ENCODE data around the gene MTRF1.

MTRF1 gene

DNA sequence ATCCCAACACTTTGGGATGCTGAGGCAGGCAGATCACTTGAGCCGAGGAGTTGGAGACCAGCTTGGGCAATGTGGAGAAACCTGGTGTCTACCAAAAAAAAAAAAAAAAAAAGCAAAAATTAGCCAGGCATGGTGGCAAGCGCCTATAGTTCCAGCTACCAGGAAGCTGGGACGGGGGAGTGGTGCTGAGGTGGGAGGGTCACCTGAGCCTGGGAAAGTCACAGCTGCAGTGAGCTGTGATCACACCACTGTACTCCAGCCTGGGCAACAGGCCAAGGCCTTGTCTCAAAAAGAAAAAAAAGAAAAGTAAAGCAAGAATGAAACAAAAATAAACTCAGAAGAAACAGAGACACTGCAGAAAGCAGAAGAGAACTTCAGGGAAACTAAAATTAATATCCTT is 31.6 kb downstream of the MTRF1 start:
- no peak for FAIRE-seq
- no peak for DNase-seq (ENCODE audit: insufficient read length, low spot score)
- TF ChIP-seq SPI1 (IDR thresholded peaks at IDR 0.05; ENCODE audit: low read depth, low read length): no peak
- TF ChIP-seq PAX5 (IDR thresholded peaks at IDR 0.05; ENCODE audit: insufficient read depth, low read length, severe bottlenecking): no peak
- no peak for TF ChIP-seq POLR2AphosphoS5 (IDR thresholded peaks at IDR 0.05; ENCODE audit: low read depth, low read length)
- no peak for TF ChIP-seq POLR2A (IDR thresholded peaks at IDR 0.05; ENCODE audit: low read depth, low read length)
- no peak for TF ChIP-seq POU2F2 (IDR thresholded peaks at IDR 0.05; ENCODE audit: low read depth, low read length)
- no peak for TF ChIP-seq TAF1 (IDR thresholded peaks at IDR 0.05; ENCODE audit: low read depth, low read length)

DNA sequence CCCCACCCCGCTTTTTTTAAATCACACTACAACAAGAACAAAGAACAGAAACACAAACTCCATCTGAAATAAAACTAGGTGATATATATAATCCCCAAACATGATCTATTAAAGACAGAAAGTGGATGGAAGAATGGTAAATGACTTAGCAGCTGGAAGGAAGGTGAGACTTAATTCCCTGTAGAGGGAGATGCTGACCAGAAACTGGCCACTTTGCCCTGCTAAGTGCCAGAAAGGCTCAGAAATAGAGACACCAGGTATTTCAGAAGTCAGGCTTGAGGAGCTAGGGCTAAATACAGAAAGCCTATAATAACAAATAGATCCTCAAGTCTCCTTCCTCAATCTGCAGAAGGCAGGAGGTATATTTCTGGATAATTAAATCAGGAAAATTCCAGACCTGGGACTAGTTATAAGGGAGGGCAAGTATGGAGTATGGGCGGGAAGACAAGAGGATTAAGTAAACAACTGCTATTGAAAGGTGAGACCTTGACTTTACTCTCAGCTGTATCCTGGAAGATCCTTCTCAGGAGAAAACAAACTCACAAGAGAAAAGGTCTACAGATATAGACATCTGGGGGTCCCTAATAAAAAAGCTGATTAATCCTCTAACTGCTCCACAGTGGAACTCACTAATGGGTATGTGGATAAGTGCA is 32.2 kb downstream of the MTRF1 start:
- DNase-seq (ENCODE audit: insufficient read length, low spot score) (no peak), FAIRE-seq (no peak)
- TF ChIP-seq POU2F2 (IDR thresholded peaks at IDR 0.05; ENCODE audit: low read depth, low read length): no peak
- TF ChIP-seq TAF1 (IDR thresholded peaks at IDR 0.05; ENCODE audit: low read depth, low read length): no peak
- TF ChIP-seq PAX5 (IDR thresholded peaks at IDR 0.05; ENCODE audit: insufficient read depth, low read length, severe bottlenecking): no peak
- no peak for TF ChIP-seq SPI1 (IDR thresholded peaks at IDR 0.05; ENCODE audit: low read depth, low read length)
- no peak for TF ChIP-seq POLR2AphosphoS5 (IDR thresholded peaks at IDR 0.05; ENCODE audit: low read depth, low read length)
- no peak for TF ChIP-seq POLR2A (IDR thresholded peaks at IDR 0.05; ENCODE audit: low read depth, low read length)

DNA sequence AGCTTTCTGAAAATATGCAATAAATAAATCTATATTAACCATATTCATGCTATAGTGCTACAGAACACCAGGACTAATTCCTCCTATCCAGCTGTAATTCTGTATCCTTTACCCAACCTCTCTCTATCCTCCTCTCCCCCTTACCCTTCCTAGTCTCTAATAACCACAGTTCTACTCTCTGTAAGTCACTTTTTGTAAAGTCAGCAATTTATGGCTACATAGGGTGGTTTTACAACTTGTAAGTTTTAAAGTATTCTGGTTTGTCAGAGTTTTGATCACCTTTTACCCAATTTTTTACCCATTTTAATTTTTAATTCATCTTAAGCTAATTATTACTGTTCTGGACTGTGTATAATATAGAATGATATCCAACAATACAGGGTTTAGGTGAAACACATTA is 34.0 kb downstream of the MTRF1 start:
- no peak for DNase-seq (ENCODE audit: insufficient read length, low spot score)

DNA sequence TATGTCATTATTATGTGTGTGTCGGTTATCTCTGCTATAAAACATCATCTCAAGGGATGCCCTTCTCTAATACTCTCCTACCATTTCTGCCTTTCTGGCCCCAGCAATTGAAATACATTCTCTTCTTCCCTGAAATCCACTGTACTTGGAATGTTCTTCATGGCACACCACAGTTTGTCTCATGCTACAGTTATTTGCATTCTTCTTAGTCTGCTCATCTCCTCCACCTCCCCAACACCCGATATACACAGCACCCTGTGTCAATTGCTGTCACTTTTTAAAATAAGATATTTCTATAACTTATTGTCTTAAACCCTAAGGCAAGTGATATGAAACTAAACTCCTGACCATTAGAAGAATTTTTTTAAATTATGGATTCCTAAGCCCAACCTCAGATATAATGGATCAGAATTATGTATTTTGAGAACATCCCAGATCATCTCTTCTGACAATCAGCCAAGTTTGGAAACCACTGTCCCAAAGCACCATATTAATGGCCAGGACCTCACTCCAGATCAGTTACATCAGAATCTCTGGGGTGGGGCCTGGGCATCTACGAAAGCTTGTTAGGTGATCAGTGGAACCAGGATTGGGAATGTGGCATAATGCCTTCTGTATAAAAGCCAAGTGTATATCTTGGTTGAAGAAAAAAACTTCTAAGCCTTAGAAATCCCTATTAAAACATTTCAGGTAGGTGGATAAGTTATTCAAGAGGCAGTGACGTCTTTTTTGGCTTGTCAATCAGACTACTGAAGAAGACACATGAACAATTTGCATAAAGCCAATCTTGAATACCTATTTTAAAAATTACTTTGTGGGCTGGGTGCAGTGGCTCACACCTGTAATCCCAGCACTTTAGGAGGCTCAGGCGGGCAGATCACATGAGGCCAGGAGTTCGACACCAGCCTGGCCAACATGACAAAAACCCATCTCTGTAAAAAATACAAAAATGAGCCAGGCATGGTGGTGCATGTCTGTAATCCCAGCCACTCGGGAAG is 39.0 kb downstream of the MTRF1 start:
- FAIRE-seq: no peak
- no peak for TF ChIP-seq SPI1 (IDR thresholded peaks at IDR 0.05; ENCODE audit: low read depth, low read length)
- DNase-seq (ENCODE audit: insufficient read length, low spot score): no peak

More for the DNA sequence above, 34.0 kb downstream of the MTRF1 start:
- no peak for FAIRE-seq
- TF ChIP-seq TAF1 (IDR thresholded peaks at IDR 0.05; ENCODE audit: low read depth, low read length) (no peak), POLR2AphosphoS5 (IDR thresholded peaks at IDR 0.05; ENCODE audit: low read depth, low read length) (no peak), SPI1 (IDR thresholded peaks at IDR 0.05; ENCODE audit: low read depth, low read length) (no peak), POLR2A (IDR thresholded peaks at IDR 0.05; ENCODE audit: low read depth, low read length) (no peak), POU2F2 (IDR thresholded peaks at IDR 0.05; ENCODE audit: low read depth, low read length) (no peak), PAX5 (IDR thresholded peaks at IDR 0.05; ENCODE audit: insufficient read depth, low read length, severe bottlenecking) (no peak)

DNA sequence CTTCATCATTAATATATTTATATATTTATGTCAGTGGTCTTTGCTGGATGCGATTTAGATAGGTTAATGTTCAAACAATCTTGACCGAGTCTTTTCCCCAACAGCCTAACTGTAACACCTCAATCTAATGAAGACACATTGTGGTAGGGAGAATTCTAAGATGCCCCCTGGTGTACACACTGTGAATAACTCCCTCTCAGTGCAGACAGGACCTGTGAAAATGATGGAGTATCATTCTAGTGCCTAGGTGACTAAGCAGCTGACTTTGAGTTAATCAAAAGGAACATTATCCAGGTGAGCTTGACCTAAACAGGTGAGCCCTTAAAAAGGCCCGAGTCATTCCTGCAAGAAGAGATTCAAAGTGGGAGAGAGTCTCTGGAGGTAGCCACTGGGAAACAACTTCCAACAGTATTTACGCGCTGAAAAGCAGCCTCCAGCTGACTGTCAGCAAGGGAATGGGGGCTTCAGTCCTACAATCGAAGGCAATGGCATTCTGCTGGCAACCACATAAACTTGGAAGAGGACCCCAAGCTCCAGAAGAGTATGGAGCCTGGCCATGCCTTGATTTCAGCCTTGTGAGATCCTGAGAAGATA is 41.0 kb downstream of the MTRF1 start:
- FAIRE-seq (peak; percentile 94), DNase-seq (ENCODE audit: insufficient read length, low spot score) (peak; percentile 32)
- no peak for TF ChIP-seq POLR2A (IDR thresholded peaks at IDR 0.05; ENCODE audit: low read depth, low read length)
- no peak for TF ChIP-seq PAX5 (IDR thresholded peaks at IDR 0.05; ENCODE audit: insufficient read depth, low read length, severe bottlenecking)
- TF ChIP-seq POLR2AphosphoS5 (IDR thresholded peaks at IDR 0.05; ENCODE audit: low read depth, low read length): no peak
- no peak for TF ChIP-seq TAF1 (IDR thresholded peaks at IDR 0.05; ENCODE audit: low read depth, low read length)
- no peak for TF ChIP-seq POU2F2 (IDR thresholded peaks at IDR 0.05; ENCODE audit: low read depth, low read length)
- TF ChIP-seq SPI1 (IDR thresholded peaks at IDR 0.05; ENCODE audit: low read depth, low read length): no peak

DNA sequence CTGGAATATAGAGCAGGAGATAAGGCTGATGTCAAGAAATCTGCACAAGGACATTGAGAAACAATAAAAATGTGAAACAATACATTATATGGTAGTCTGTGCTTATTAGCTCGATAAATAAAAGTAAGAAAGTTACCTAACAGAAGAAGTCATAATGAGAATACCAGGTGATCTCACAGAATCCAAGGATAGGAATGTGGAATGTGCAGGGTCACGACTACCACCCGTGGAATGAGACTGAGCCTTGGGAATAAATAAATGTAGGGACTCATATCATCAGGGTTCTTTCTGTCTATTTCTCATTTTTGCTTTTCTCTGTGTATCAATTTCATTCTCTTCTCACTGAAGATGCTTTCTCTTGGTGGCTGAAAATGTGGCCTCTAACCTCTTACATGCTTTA is 43.0 kb downstream of the MTRF1 start:
- FAIRE-seq (no peak), DNase-seq (ENCODE audit: insufficient read length, low spot score) (no peak)
- TF ChIP-seq POU2F2 (IDR thresholded peaks at IDR 0.05; ENCODE audit: low read depth, low read length): no peak
- no peak for TF ChIP-seq TAF1 (IDR thresholded peaks at IDR 0.05; ENCODE audit: low read depth, low read length)
- no peak for TF ChIP-seq POLR2A (IDR thresholded peaks at IDR 0.05; ENCODE audit: low read depth, low read length)
- TF ChIP-seq PAX5 (IDR thresholded peaks at IDR 0.05; ENCODE audit: insufficient read depth, low read length, severe bottlenecking): no peak
- no peak for TF ChIP-seq SPI1 (IDR thresholded peaks at IDR 0.05; ENCODE audit: low read depth, low read length)
- TF ChIP-seq POLR2AphosphoS5 (IDR thresholded peaks at IDR 0.05; ENCODE audit: low read depth, low read length): no peak

DNA sequence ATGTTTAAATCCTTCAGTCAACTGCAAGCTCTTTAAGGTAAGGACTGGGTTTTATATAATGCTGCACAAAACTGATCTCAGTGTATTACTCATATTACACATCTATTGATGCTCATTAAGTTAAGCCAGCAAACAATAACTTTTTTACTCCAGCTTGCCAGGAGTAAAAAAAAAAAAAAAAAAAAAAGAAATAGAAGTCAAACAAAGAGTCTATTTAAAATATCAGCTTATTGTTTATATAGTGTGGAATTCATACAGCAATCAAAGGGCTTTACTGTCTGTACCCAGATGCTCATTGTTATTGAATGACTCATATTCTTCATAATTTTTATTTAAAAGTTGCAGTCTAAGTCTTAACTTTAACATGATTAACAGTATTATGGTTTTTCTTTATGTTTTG is 47.2 kb downstream of the MTRF1 start:
- TF ChIP-seq POU2F2 (IDR thresholded peaks at IDR 0.05; ENCODE audit: low read depth, low read length) (no peak), PAX5 (IDR thresholded peaks at IDR 0.05; ENCODE audit: insufficient read depth, low read length, severe bottlenecking) (no peak), TAF1 (IDR thresholded peaks at IDR 0.05; ENCODE audit: low read depth, low read length) (no peak), SPI1 (IDR thresholded peaks at IDR 0.05; ENCODE audit: low read depth, low read length) (no peak), POLR2A (IDR thresholded peaks at IDR 0.05; ENCODE audit: low read depth, low read length) (no peak), POLR2AphosphoS5 (IDR thresholded peaks at IDR 0.05; ENCODE audit: low read depth, low read length) (no peak)
- FAIRE-seq (no peak), DNase-seq (ENCODE audit: insufficient read length, low spot score) (no peak)

DNA sequence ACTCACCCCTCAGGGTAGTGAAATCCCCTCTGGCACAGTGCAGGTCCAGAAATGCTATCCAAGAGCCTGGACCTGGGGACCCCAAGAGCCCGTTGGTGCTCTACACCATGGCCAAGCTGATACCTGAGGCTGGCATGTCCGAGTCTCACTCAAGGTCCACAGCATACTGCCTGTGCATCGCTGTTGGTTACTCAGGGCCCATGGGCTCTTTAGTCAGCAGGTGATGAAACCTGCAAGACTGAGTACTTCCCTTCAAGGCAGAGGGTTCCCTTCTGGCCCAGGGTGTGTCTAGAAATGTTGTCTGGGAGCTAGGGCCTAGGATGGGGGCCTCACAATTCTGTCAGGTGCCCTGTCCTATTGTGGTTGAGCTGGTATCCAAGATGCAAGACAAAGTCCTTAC is 49.5 kb downstream of the MTRF1 start:
- DNase-seq (ENCODE audit: insufficient read length, low spot score) (no peak), FAIRE-seq (no peak)
- no peak for TF ChIP-seq TAF1 (IDR thresholded peaks at IDR 0.05; ENCODE audit: low read depth, low read length)
- no peak for TF ChIP-seq POLR2A (IDR thresholded peaks at IDR 0.05; ENCODE audit: low read depth, low read length)
- TF ChIP-seq POLR2AphosphoS5 (IDR thresholded peaks at IDR 0.05; ENCODE audit: low read depth, low read length): no peak
- no peak for TF ChIP-seq SPI1 (IDR thresholded peaks at IDR 0.05; ENCODE audit: low read depth, low read length)
- no peak for TF ChIP-seq PAX5 (IDR thresholded peaks at IDR 0.05; ENCODE audit: insufficient read depth, low read length, severe bottlenecking)
- no peak for TF ChIP-seq POU2F2 (IDR thresholded peaks at IDR 0.05; ENCODE audit: low read depth, low read length)

DNA sequence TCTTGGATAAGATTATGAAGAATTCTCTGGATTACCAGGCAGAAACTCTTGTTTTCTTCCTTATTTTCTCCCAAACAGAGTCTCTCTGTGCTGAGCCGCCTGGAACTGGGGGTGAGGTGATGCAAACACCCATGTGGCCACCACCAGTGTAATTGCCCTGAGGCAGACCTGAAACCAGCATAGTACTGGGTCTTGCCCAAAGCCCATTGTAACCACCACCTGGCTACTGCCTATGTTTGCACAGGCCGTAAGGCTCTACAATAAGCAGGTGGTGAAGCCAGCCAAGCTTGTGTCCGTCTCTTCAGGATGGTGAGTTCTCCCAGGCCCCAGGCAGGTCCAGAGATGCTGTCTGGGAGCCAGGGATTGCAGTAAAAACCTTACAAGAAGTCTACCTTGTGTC is 50.1 kb downstream of the MTRF1 start:
- FAIRE-seq: no peak
- TF ChIP-seq PAX5 (IDR thresholded peaks at IDR 0.05; ENCODE audit: insufficient read depth, low read length, severe bottlenecking) (no peak), SPI1 (IDR thresholded peaks at IDR 0.05; ENCODE audit: low read depth, low read length) (no peak), TAF1 (IDR thresholded peaks at IDR 0.05; ENCODE audit: low read depth, low read length) (no peak), POLR2AphosphoS5 (IDR thresholded peaks at IDR 0.05; ENCODE audit: low read depth, low read length) (no peak), POU2F2 (IDR thresholded peaks at IDR 0.05; ENCODE audit: low read depth, low read length) (no peak), POLR2A (IDR thresholded peaks at IDR 0.05; ENCODE audit: low read depth, low read length) (no peak)
- no peak for DNase-seq (ENCODE audit: insufficient read length, low spot score)
